Epithelial cell of esophagus (primary cell): Measurements from ENCODE around the gene MYOZ1.
"Not testable (repeated sequence)": the region's sequence is repeated elsewhere in the genome, so short reads cannot be mapped to it uniquely, and the experiment has no call there.

Experiments used
- DNase-seq: peaks from one replicate; pipeline ENCODE4 v3.0.0; 2010; ENCODE audit warnings: low read depth
- H3K4me3 ChIP-seq: 2 replicates; pipeline ENCODE4 v1.5.1; 2011; ENCODE audit warnings: mild to moderate bottlenecking, low read length, control low read depth
- TF ChIP-seq, protein P1 (sequence below): IDR thresholded peaks from 2 replicates; pipeline ENCODE4 v1.5.1; 2011; ENCODE audit warnings: low read depth, mild to moderate bottlenecking, low read length, control low read depth, inconsistent platforms; ENCODE audit not compliant: insufficient read depth; ENCODE audit errors: missing control alignments

Gene MYOZ1, protein sequence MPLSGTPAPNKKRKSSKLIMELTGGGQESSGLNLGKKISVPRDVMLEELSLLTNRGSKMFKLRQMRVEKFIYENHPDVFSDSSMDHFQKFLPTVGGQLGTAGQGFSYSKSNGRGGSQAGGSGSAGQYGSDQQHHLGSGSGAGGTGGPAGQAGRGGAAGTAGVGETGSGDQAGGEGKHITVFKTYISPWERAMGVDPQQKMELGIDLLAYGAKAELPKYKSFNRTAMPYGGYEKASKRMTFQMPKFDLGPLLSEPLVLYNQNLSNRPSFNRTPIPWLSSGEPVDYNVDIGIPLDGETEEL

DNA sequence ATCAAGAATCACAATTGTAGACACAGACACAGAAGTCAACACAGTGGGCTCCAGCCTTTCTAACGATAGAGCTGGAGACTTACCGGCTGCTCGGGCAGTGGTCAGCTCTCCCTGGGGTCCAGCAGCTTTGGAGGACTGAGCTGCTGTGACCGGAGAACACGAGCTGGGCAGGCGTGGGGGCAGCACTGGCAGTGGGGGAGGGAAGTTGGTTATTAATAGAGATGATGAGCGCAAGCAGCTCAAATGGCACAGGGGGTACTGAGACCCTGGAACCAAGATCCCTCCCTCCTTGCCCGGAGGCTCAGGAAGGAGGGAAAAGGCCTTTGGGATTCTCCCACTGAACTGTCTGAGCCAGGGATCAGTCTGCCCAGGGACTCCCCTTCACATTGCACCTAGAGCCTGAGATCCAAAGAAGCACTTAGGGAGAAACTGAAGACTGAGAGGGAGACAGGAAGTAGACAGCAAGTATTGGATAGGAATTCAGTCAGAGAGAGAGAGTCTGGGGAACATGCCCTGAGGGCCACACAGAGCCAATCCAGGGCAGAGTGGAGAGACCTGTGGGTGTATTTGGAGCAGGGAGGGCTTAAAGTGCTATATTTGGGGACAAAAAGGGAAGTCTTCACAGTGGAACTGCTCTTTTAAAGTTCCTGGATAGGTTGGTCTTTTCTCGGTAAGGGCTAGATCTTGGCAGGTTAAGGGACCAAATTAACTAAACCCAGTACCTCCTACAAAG is at the start of gene MYOZ1:
Gene MYOZ1 (minus strand): TSS at position 147 of the 733 bp plus-strand sequence. CDS start 1,457 bp downstream, outside the sequence.
- DNase-seq: peak; percentile 27

DNA sequence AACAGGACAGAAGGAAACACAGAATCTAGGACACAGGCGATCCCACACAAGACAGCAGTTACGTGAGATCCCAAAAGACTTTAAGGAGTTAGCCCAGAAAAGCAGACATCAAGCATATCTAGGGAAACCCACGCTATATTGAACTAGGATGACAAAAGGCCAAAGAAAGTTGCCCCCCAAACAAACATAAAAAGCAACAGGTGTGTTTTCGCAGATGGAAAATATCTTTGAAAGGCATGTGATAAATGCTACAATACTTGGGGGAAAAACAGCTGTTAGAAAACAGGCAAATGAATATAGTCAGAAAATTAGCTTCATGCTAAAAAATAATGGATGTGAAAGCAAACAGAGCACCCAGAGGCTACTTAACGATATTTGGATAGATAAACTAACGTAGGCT is 49.5 kb upstream of the MYOZ1 start:
- H3K4me3 ChIP-seq, DNase-seq: not testable (repeated sequence)

More for the DNA sequence above, at the start of gene MYOZ1:
- H3K4me3 ChIP-seq: no peak within 1 kb of the TSS
- TF ChIP-seq, protein P1, sequence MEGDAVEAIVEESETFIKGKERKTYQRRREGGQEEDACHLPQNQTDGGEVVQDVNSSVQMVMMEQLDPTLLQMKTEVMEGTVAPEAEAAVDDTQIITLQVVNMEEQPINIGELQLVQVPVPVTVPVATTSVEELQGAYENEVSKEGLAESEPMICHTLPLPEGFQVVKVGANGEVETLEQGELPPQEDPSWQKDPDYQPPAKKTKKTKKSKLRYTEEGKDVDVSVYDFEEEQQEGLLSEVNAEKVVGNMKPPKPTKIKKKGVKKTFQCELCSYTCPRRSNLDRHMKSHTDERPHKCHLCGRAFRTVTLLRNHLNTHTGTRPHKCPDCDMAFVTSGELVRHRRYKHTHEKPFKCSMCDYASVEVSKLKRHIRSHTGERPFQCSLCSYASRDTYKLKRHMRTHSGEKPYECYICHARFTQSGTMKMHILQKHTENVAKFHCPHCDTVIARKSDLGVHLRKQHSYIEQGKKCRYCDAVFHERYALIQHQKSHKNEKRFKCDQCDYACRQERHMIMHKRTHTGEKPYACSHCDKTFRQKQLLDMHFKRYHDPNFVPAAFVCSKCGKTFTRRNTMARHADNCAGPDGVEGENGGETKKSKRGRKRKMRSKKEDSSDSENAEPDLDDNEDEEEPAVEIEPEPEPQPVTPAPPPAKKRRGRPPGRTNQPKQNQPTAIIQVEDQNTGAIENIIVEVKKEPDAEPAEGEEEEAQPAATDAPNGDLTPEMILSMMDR: no peak

DNA sequence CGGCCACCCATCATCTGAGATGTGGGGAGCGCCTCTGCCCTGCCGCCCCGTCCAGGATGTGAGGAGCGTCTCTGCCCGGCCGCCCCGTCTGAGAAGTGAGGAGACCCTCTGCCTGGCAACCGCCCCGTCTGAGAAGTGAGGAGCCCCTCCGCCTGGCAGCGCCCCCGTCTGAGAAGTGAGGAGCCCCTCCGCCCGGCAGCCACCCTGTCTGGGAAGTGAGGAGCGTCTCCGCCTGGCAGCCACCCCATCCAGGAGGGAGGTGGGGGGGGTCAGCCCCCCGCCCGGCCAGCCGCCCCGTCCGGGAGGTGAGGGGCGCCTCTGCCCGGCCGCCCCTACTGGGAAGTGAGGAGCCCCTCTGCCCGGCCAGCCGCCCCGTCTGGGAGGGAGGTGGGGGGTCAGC is 48.3 kb upstream of the MYOZ1 start:
- DNase-seq: not testable (repeated sequence)

DNA sequence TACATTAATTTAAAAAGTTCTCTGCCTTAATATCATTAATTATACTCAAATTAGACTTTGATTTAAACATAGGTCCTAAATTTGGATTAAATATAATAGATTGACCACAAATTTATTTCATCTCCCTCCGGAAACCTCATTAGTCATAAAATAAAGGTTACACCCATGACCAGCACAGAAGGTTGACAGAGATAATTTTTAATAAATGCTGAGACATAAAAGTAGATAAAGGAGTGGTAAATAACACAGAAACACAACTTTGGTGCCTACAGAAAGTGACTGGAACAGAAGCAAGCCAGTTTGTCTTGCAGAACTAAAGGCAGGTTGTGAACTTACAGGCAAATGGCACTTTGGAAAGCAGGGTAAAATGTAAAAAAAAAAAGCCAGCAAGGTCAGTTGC is 46.4 kb upstream of the MYOZ1 start:
- not testable (repeated sequence) for H3K4me3 ChIP-seq, DNase-seq

More for the DNA sequence above, 48.3 kb upstream of the MYOZ1 start:
- H3K4me3 ChIP-seq: not testable (repeated sequence)

DNA sequence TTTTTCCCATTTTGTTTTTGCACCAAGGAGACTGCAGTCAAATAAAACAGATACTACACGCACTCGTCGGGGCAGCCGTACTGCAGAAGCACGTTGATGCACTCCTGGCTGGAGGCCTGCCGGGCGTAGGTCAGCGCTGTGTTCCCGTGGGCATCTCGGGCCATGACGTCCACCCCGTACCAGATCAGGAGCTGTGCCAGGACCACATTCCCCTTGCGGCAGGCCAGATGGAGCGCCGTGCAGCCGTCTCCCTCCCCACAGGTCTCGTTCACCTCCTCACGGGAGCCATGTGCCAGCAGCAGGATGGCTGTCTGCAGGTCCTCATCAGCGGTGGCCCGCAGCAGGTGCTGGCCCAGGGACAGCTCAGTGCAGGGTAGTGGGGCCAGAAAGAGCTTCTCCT is 33.3 kb upstream of the MYOZ1 start:
- not testable (repeated sequence) for DNase-seq, H3K4me3 ChIP-seq

DNA sequence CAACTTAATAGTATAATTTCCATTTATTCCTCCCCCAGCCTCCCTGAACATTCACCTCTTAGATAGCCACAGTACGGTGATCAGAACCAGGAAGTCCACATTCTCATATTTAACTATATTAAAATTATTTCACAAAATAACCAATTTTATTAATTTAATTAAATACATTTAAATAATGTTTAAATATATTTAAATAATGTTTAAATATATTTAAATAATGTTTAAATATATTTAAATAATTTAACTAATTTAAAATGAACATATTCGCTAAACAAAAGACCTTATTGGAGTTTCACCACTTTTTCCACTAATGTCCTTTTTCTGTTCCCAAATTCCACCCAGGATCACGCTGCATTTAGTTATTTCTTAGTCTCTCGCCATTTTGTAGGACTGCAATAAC is 27.1 kb upstream of the MYOZ1 start:
- not testable (repeated sequence) for H3K4me3 ChIP-seq, DNase-seq

DNA sequence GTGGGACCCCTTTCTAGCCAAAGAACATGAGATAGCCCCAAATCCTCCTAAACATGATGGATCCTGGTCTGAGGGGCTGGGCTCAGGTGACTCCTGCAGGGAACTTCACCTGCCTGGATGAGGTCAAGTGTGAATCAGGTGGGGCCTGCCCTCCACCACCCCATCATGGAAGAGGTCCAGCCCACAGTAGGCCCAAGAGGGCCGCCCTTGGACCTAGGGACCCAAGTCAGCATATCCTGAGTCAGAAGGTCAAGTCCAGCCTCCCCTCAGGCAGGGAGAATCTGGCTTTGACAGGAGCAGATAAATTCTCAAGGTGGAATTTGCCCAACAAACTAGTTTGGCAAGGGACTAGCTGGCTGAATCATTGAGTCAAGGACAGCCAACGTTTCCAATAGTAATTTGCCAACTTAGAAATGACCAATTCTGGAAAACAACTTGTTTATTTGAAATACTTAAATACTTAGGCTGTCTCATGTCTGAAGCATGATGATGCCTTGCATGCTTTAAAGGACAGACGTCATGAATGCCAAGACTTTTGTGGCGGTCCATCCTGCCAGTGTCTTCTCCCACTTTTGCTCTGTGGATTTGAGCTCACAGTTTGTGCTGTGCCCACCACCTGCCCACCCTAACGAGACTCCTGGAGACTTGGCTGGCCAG is 25.0 kb upstream of the MYOZ1 start:
- peak; percentile 36 for DNase-seq
- not testable (repeated sequence) for H3K4me3 ChIP-seq

DNA sequence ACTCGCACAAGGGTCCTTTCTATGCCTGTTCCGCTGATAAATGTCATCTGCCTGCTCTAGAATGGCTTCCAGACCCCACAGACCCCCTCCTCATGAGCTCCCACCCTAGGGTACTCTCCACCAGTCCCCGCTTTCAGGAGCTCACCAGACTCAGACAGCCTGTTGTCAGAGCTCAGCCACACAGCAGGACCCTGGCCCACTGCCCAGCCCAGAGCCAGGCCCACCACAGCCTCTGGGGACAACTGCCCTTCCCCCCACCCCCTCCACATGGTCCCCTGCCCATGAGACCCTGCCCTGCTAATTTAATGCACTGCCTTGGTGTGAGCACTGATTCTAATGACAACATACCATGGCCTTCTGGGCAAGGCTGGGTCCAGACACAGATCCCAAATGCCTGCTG is 24.3 kb upstream of the MYOZ1 start:
- H3K4me3 ChIP-seq, DNase-seq: not testable (repeated sequence)

DNA sequence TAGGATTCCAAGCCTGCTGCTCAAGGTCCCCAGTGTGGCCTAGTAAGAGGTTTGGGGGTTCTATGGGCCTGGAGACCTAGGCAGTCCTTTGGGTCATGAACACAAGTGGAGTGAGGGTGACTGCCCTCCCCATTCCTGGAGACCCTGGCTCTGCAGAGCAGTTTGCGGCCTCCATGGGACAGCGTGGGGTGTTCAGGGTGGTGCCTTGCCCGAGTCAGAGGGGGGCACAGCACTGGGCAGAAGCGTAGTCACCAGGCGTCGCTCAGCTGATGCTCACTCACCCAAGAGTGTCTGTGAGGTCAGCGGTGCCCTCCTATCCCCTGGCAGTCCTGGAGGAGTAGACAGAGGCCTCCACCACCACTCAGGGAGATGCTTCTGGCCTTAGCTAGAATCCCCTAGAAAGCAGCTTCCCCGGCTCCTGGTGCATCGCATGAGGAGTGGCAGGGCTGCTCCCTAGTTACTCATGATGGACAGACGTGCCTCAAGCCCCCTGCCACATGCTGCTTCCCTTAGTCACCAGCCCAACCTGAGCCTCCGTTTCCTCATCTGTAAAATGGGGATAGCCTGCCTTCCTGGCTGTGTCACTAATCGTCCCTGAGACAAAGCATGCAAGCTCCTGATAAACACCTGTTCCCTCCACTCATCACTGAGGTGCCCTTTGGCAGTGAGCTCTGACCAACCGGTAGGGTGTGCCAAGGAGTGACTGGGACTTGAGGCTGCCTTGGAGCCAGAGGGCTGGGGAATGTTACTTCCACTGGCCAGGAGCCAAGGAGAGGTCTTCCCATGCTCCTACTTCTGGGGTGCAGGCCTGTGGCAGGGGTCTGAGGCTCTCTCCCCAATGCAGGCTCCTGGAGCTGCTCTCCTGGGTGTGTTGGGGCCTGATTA is 23.1 kb upstream of the MYOZ1 start:
- DNase-seq, H3K4me3 ChIP-seq: not testable (repeated sequence)

DNA sequence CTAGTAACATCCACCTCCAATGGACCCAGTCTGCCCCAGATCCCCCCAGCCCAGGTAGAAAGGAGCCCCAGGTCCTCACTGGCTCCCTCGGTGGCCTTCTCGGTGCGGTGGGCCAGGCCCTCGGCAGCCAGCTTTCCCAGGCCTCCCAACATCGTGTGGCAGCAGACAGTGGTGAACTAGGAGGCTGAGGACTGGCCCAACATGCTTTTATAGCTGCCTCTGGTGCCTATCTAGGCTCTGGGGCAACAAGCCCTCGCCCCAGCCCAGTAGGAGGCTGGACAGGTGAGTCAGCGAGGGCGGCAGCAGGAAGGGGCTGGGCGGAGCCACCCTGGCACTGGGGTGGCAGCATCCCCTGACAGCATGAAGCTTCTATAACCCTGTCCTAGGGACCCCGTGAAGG is 22.3 kb upstream of the MYOZ1 start:
- H3K4me3 ChIP-seq: not testable (repeated sequence)
- peak; percentile 30 for DNase-seq

DNA sequence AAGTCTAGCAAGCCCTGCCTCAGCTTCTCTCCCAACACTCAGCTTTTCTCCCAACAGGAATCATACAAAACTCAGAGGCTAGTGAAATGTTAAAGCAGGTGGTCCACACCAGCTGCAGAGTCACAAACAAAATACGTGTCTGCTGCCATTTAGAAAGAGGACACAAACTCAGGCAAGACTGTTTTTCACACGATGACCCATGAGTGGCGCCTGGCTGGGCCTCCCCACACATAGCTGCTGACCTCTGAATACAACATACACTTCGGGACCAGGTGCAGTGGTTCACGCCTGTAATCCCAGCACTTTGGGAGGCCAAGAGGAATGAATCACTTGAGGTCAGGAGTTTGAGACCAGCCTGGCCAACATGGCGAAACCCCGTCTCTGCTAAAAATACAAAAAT is 21.4 kb upstream of the MYOZ1 start:
- DNase-seq, H3K4me3 ChIP-seq: not testable (repeated sequence)

DNA sequence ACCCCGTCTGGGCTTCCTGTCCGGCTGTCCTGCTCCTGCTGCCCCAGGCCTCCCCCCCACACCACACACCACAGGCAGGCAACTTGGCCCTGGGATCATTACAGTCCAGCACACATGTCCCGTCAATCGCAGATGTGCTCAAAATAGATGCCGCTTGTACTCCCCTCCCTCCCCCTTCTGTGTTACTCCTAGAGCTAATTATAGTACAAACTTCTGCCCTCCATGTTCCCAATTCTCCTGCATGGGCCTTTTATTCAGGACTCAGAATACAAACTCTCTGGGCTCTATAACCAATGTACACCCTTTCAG is 14.7 kb upstream of the MYOZ1 start, which contains the start of gene SYNPO2L:
Gene SYNPO2L (minus strand): TSS at position 40 of the 309 bp plus-strand sequence. CDS start 107 bp downstream, outside the sequence.
- no peak within 1 kb of the TSS for H3K4me3 ChIP-seq
- TF ChIP-seq, protein P1: no peak
- no peak for DNase-seq
